OCI-LY1 (cell line): ENCODE measurements around the gene GEMIN5.

ENCODE experiments used
- H2AFZ ChIP-seq: fragments of 200-600 bp; sonication (generic), shearing (Covaris generic); 2 replicates; pipeline ENCODE4 v1.6.0; 2014; ENCODE audit warnings: antibody characterized with exemption, mild to moderate bottlenecking, low read length
- H3F3A ChIP-seq: fragments of 200-600 bp; sonication (generic), shearing (Covaris generic); 2 replicates; pipeline ENCODE4 v1.6.0; 2014; ENCODE audit warnings: mild to moderate bottlenecking, antibody characterized with exemption, low read length, moderate library complexity; ENCODE audit not compliant: insufficient read depth
- H3K27ac ChIP-seq: fragments of 200-600 bp; sonication (generic); 2 replicates; pipeline ENCODE4 v1.5.1; 2014; ENCODE audit warnings: low read length, mixed run types, mild to moderate bottlenecking, low read depth; ENCODE audit not compliant: poor library complexity, severe bottlenecking
- H3K27me3 ChIP-seq: fragments of 200-600 bp; sonication (generic); 2 replicates; pipeline ENCODE4 v1.6.0; 2014; ENCODE audit warnings: antibody characterized with exemption, mild to moderate bottlenecking, low read length, moderate library complexity; ENCODE audit not compliant: insufficient read depth
- H3K36me3 ChIP-seq: fragments of 200-600 bp; sonication (generic); 2 replicates; pipeline ENCODE4 v1.6.1; 2014; ENCODE audit warnings: mild to moderate bottlenecking, antibody characterized with exemption, low read length, moderate library complexity, mixed read lengths; ENCODE audit not compliant: insufficient read depth
- H3K4me1 ChIP-seq: fragments of 200-600 bp; sonication (generic); 2 replicates; pipeline ENCODE4 v1.5.1; 2014; ENCODE audit warnings: mild to moderate bottlenecking, low read length, moderate library complexity; ENCODE audit not compliant: insufficient read depth, severe bottlenecking
- H3K4me2 ChIP-seq: fragments of 200-600 bp; sonication (generic), shearing (Covaris generic); 2 replicates; pipeline ENCODE4 v1.6.1; 2014; ENCODE audit warnings: low read length
- H3K4me3 ChIP-seq: fragments of 200-600 bp; sonication (generic); 2 replicates; pipeline ENCODE4 v1.5.1; 2014; ENCODE audit warnings: low read length, low read depth, mild to moderate bottlenecking, mixed read lengths; ENCODE audit not compliant: poor library complexity, severe bottlenecking
- H3K79me2 ChIP-seq: fragments of 200-600 bp; shearing (Covaris generic); 2 replicates; pipeline ENCODE4 v1.6.1; 2016; ENCODE audit warnings: mixed run types, low read length, mixed read lengths; ENCODE audit not compliant: insufficient read depth
- H3K9ac ChIP-seq: fragments of 200-600 bp; sonication (generic), shearing (Covaris generic); 2 replicates; pipeline ENCODE4 v1.6.1; 2014; ENCODE audit warnings: mild to moderate bottlenecking, low read length, mixed read lengths
- H3K9me2 ChIP-seq: fragments of 200-600 bp; sonication (generic), shearing (Covaris generic); 2 replicates; pipeline ENCODE4 v1.6.1; 2014; ENCODE audit warnings: low read depth, mild to moderate bottlenecking, low read length, mixed read lengths
- H3K9me3 ChIP-seq: fragments of 200-600 bp; shearing (Covaris generic); 2 replicates; pipeline ENCODE4 v1.6.1; 2014; ENCODE audit warnings: low read length, mixed read lengths
- H4K20me1 ChIP-seq: fragments of 200-600 bp; sonication (generic), shearing (Covaris generic); 2 replicates; pipeline ENCODE4 v1.6.0; 2016; ENCODE audit warnings: mild to moderate bottlenecking, low read length; ENCODE audit not compliant: insufficient read depth
- CTCF ChIP-seq: fragments of 200-600 bp; sonication (generic), shearing (Covaris generic); IDR thresholded peaks from 2 replicates; pipeline ENCODE4 v1.5.1; 2017; ENCODE audit warnings: mild to moderate bottlenecking, antibody characterized with exemption, low read length, moderate library complexity, mixed read lengths
- EZH2 ChIP-seq: fragments of 200-600 bp; sonication (generic), shearing (Covaris generic); IDR thresholded peaks from 2 replicates; pipeline ENCODE4 v1.8.0; 2017; ENCODE audit warnings: borderline replicate concordance, mixed run types, mild to moderate bottlenecking, antibody characterized with exemption, low read length, moderate library complexity, mixed read lengths

Gene GEMIN5

DNA sequence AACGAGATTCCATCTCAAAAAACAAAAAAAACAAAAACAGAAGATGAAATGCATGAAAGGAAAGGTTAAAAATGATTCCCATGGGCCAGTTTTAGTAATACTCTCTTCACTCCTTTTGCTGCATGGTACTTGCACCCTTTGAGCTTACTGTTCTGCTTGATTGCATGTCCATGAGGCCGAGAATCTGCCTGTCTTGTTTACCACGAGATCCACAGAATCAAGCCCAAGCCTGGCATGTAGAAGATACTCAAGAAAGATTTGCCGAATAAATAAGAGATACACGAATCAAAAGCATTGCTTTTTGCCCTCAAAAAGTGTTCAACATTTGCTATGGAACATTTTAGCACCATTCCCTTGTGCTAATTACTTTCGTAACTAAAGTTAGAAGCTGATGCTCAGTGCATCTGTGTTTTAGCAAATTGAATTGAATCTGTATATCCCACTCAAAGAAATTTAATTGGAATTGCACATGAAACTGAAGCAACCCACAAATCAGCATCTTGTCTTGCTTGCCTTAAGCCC, 88.7 kb downstream of the GEMIN5 start:
- Histone ChIP-seq H3F3A (no peaks in the 10 kb centered on the region), H3K4me3 (no peak overlapping the region), H3K9me3 (no peaks in the 10 kb centered on the region), H2AFZ (no peak overlapping the region), H3K79me2 (no peaks in the 10 kb centered on the region), H3K4me2 (no peak overlapping the region), H3K36me3 (no peaks in the 10 kb centered on the region), H3K4me1 (no peaks in the 10 kb centered on the region), H3K9ac (no peak overlapping the region), H4K20me1 (no peaks in the 10 kb centered on the region), H3K27ac (no peak overlapping the region), H3K27me3 (no peaks in the 10 kb centered on the region), H3K9me2 (no peaks in the 10 kb centered on the region)
- TF ChIP-seq EZH2 = no peak
- no peak for TF ChIP-seq CTCF

DNA sequence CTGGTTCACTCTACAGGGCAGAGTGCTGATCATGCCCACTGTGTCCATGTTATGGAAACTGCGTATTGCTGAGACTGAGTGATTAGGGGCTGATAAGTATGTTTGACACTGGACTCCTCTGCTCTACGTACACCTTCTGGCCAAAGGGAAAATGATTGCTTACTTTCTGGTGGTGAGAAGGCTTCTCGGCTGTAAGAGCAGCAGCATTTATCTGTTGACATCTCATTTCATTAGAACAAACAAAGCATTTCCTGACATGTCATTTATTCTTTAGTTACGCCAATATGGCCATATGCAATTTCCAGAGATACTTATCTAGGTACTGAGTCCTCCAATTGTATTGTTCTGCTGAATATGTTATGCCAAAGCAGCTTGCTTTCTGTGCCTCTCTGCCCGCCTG, 93.2 kb downstream of the GEMIN5 start:
- no peak overlapping the region for H3K4me3 ChIP-seq

GRCh38 chr5:154842689-154843530, 95.1 kb downstream of the GEMIN5 start:
- Histone ChIP-seq H3K9ac (no peak overlapping the region), H3K4me2 (no peak overlapping the region), H2AFZ (no peak overlapping the region), H3K79me2 (no peaks in the 10 kb centered on the region), H3K9me3 (no peaks in the 10 kb centered on the region), H3K9me2 (no peaks in the 10 kb centered on the region), H3K4me1 (no peaks in the 10 kb centered on the region), H3K27ac (no peak overlapping the region), H3K4me3 (no peak overlapping the region), H3K27me3 (no peaks in the 10 kb centered on the region), H3K36me3 (no peaks in the 10 kb centered on the region), H4K20me1 (no peaks in the 10 kb centered on the region), H3F3A (no peaks in the 10 kb centered on the region)
- no peak for TF ChIP-seq CTCF

More for the DNA sequence above, 93.2 kb downstream of the GEMIN5 start:
- H3K4me1 ChIP-seq = no peaks in the 10 kb centered on the region
- no peaks in the 10 kb centered on the region for H3K9me2 ChIP-seq
- H4K20me1 ChIP-seq = no peaks in the 10 kb centered on the region
- no peak overlapping the region for H3K9ac ChIP-seq
- H2AFZ ChIP-seq = no peak overlapping the region
- H3K79me2 ChIP-seq = no peaks in the 10 kb centered on the region
- H3K27ac ChIP-seq = no peak overlapping the region
- H3K9me3 ChIP-seq = no peaks in the 10 kb centered on the region
- no peaks in the 10 kb centered on the region for H3K27me3 ChIP-seq
- no peak overlapping the region for H3K4me2 ChIP-seq
- TF ChIP-seq EZH2 (no peak), CTCF (no peak)
- no peaks in the 10 kb centered on the region for H3F3A ChIP-seq
- no peaks in the 10 kb centered on the region for H3K36me3 ChIP-seq
